GM23248 (cell line): ENCODE results near the gene RC3H1.

Experiments used
- EZH2 ChIP-seq: fragments of 200-600 bp; sonication (generic); IDR thresholded peaks from 2 replicates; pipeline ENCODE4 v1.6.1; 2018; ENCODE audit warnings: antibody characterized with exemption, mild to moderate bottlenecking; ENCODE audit not compliant: insufficient read depth, poor library complexity, severe bottlenecking
- EZH2phosphoT487 ChIP-seq: fragments of 200-600 bp; sonication (generic); IDR thresholded peaks from 2 replicates; pipeline ENCODE4 v1.6.1; 2018; ENCODE audit warnings: antibody characterized with exemption, moderate library complexity, mild to moderate bottlenecking, low read depth; ENCODE audit not compliant: insufficient read depth

- no peak for TF ChIP-seq EZH2
- no peak for TF ChIP-seq EZH2phosphoT487
These were observed 522 bp downstream of the RC3H1 start for GRCh38 chr1:174021591-174022079.
